ENCODE results near the gene SLC9A6. TPM values are rescaled to one million over a fixed set of nuclear protein-coding genes. Genes with fewer than 3 reads are reported as not detected.
"Not testable (repeated sequence)": the region's sequence is repeated elsewhere in the genome, so short reads cannot be mapped to it uniquely, and the experiment has no call there.

The SLC9A6 gene
- total RNA-seq, 4 donors from 2014 or later, result 9.5 to 18.6 (median 10.8) TPM

DNA sequence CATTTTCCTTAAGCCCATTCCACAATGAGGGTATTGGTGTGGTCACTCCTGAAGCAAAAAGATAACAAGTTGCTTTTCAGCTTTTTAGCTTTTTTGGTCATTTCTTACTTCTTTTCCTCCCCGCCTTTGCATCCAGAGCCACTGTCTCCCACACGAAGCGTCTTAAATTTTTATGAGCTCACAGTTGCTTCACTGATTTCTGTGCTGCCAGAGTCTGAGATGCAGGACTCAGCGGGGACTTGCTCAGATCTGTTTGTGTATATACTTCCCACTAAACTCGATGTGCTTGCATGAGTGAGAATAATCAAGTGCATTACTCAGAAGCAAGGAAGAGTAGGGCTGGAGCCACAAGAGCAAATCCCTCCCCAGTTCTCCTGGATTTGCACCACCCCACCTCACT, 81.9 kb downstream of the SLC9A6 start:
- no peak for DNase-seq (ENCODE audit: low spot score)
- ATAC-seq (ENCODE audit: low FRiP score), result no peak
- TF ChIP-seq, protein P1, sequence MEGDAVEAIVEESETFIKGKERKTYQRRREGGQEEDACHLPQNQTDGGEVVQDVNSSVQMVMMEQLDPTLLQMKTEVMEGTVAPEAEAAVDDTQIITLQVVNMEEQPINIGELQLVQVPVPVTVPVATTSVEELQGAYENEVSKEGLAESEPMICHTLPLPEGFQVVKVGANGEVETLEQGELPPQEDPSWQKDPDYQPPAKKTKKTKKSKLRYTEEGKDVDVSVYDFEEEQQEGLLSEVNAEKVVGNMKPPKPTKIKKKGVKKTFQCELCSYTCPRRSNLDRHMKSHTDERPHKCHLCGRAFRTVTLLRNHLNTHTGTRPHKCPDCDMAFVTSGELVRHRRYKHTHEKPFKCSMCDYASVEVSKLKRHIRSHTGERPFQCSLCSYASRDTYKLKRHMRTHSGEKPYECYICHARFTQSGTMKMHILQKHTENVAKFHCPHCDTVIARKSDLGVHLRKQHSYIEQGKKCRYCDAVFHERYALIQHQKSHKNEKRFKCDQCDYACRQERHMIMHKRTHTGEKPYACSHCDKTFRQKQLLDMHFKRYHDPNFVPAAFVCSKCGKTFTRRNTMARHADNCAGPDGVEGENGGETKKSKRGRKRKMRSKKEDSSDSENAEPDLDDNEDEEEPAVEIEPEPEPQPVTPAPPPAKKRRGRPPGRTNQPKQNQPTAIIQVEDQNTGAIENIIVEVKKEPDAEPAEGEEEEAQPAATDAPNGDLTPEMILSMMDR (IDR thresholded peaks at IDR 0.05), result no peak

DNA sequence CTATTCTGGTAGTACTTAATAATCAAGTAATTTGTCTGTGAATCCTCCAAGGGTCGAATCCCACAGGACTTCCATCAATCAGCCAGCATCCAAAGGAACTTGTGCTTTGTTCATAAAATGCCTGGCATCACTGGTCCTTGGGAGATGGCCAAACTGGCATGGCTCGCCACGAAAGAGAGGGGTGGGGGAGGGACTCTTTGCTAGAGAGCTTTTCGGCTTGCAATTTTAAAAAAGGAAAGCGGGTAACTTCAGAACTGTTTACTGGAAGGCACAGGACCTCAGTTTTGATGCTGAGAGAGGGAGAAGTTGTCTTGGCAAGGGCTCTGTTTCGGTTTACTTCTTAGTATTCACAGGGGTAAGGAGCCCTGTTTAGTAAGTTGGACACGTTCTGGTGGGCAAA, 82.7 kb downstream of the SLC9A6 start:
- DNase-seq (ENCODE audit: low spot score) (no peak), ATAC-seq (ENCODE audit: low FRiP score) (no peak)
- TF ChIP-seq, protein P1 (IDR thresholded peaks at IDR 0.05), result no peak

DNA sequence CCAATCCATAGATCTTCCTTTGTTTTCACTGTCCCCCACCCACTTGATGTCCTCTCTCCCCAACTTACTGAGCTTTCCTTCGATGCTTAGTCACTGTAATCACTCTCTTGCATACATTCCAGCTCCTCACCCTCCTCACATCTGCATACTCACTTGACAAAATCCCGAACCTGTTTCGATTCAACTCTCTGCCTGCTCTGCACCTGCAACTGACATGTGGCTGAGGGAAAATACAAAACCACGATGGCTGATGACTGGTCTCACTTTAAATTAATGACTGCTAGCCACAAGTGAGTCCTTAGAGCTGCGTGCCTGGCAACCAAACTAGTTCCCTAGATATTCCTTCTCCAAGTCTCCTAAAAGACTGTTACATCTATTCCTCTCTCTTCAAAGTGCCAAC, 91.7 kb downstream of the SLC9A6 start:
- no peak for ATAC-seq (ENCODE audit: low FRiP score)
- no peak for DNase-seq (ENCODE audit: low spot score)
- TF ChIP-seq, protein P1 (IDR thresholded peaks at IDR 0.05), result no peak

DNA sequence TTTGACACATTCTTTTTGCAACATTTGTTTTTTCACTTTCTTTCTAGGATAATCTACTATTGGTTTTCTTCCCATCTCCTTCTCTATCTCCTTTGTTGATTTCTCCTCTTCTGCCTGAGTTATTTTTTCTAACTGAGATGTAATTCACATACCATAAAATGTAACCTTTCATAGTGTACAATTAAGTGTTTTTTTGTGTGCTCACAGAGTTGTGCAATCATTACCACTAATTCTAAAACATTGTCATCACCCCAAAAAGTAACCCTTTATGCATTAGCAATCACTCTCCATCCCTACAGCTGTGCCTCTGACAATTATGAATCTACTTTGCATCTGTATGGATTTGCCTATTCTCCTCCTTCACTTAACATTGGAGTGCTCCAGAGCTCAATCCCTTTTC, 95.5 kb downstream of the SLC9A6 start:
- ATAC-seq (ENCODE audit: low FRiP score), result no peak
- DNase-seq (ENCODE audit: low spot score), result no peak
- TF ChIP-seq, protein P1 (IDR thresholded peaks at IDR 0.05), result no peak

DNA sequence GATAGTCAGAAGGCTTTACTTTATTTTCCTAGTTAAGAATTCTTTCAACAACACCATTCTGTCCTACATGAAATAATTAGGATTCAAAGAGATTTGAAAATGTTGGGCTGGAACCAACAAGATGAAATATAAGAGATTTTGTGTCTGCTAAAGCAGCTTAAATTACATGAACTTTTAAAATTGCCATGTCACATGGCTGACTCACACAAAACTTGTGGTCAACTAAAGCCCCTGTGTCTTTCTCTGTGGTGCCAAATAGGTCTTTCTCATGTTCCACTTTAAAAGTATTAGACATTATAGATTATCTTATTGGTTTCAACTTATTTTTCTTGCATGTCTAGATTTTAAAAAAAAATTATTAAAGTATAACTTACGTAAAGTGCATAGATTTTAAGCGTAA, 101.3 kb downstream of the SLC9A6 start:
- TF ChIP-seq, protein P1 (IDR thresholded peaks at IDR 0.05), result no peak
- no peak for ATAC-seq (ENCODE audit: low FRiP score)

DNA sequence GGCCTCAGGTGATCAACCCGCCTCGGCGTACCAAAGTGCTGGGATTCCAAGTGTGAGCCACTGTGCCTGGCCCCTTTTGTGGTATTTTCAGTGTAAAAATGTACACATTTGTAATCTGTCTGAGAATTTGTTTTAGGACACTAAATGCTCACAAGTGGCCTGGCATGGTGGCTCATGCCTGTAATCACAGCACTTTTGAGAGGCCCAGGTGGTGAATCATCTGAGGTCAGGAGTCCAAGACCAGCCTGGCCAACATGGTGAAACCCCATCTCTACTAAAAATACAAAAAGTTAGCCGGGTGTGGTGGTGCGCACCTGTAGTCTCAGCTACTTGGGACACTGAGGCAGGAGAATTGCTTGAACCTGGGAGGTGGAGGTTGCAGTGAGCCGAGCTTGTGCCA, 106.7 kb downstream of the SLC9A6 start:
- not testable (repeated sequence) for DNase-seq (ENCODE audit: low spot score)

More for the DNA sequence above, 101.3 kb downstream of the SLC9A6 start:
- DNase-seq (ENCODE audit: low spot score), result no peak

DNA sequence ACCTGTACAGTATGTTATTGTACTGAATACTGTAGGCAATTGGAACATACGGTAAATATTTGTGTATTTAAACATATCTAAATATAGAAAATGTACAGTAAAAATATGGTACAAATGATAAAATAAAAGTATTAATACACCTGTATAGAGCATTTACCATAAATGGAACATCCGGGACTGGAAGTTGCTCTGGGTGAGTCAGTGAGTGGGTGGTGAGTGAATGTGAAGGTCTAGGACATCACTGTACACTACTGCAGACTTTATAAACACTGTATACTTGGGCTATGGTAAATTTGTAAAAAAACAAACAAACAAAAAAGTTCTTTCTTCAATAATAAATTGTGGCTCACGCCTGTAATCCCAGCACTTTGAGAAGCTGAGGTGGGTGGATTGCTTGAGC, 109.7 kb downstream of the SLC9A6 start:
- DNase-seq (ENCODE audit: low spot score) (no peak), ATAC-seq (ENCODE audit: low FRiP score) (no peak)
- TF ChIP-seq, protein P1 (IDR thresholded peaks at IDR 0.05), result no peak

More for the DNA sequence above, 106.7 kb downstream of the SLC9A6 start:
- not testable (repeated sequence) for ATAC-seq (ENCODE audit: low FRiP score)

Other genes with a start within 250 kb of the SLC9A6 start
- gene CT45A3, start 217.2 kb upstream of the SLC9A6 start, total RNA-seq, result not detected
- gene CT45A5, start 199.9 kb upstream of the SLC9A6 start, total RNA-seq, result not detected
- gene CT45A6, start 182.6 kb upstream of the SLC9A6 start, total RNA-seq, result not detected
- not detected for gene CT45A2, start 165.4 kb upstream of the SLC9A6 start, total RNA-seq
- gene CT45A7, start 148.2 kb upstream of the SLC9A6 start, total RNA-seq, result not detected
- gene CT45A8, start 130.9 kb upstream of the SLC9A6 start, total RNA-seq, result not detected
- gene CT45A9, start 113.6 kb upstream of the SLC9A6 start, total RNA-seq, result not detected
- not detected for gene CT45A10, start 92.0 kb upstream of the SLC9A6 start, total RNA-seq
- gene SAGE1, start 91.7 kb upstream of the SLC9A6 start, total RNA-seq, result not detected
- gene MMGT1, start 11.4 kb upstream of the SLC9A6 start, total RNA-seq, result 10 to 100 TPM; 24.1 to 30.6 (median 25.4) TPM
- gene FHL1, start 162.1 kb downstream of the SLC9A6 start, total RNA-seq, result 1,000 to 10,000 TPM in 3 of 4 donors, 100 to 1,000 TPM in 1; 361 to 3,943 (median 1,771) TPM